HepG2 (cell line): ENCODE data around the gene ANKRD13D. TPM values are rescaled to one million over a fixed set of nuclear protein-coding genes. Genes with fewer than 3 reads are reported as not detected.

Experiments used
- BORCS8-MEF2B ChIP-seq: sonication (generic); formaldehyde crosslinking; IDR thresholded peaks from 2 replicates; pipeline ENCODE4 v1.8.0; 2022; ENCODE audit warnings: mild to moderate bottlenecking, missing genetic modification reagents
- FIP1L1 ChIP-seq: fragments of 200-400 bp; formaldehyde crosslinking; IDR thresholded peaks from 2 replicates; pipeline ENCODE4 v1.6.1; 2018; ENCODE audit warnings: low read depth, mild to moderate bottlenecking, low read length, moderate library complexity, borderline replicate concordance; ENCODE audit not compliant: insufficient read depth
- FOXM1 ChIP-seq: sonication (generic); formaldehyde crosslinking; IDR thresholded peaks from 2 replicates; pipeline ENCODE4 v1.5.0; 2020; ENCODE audit warnings: missing genetic modification reagents
- GTF3A ChIP-seq: sonication (generic); formaldehyde crosslinking; conservative IDR thresholded peaks from 2 replicates; pipeline ENCODE4 v1.4.0; 2020; ENCODE audit warnings: mild to moderate bottlenecking, missing genetic modification reagents
- JUND ChIP-seq: sonication (generic); formaldehyde crosslinking; IDR thresholded peaks from 2 replicates; pipeline ENCODE4 v1.8.0; 2022; ENCODE audit warnings: mild to moderate bottlenecking, missing genetic modification reagents
- MATR3 ChIP-seq: sonication (generic); formaldehyde crosslinking; IDR thresholded peaks from 2 replicates; pipeline ENCODE4 v1.4.0; 2020; ENCODE audit warnings: missing genetic modification reagents
- RFX3 ChIP-seq: IDR thresholded peaks from 2 replicates; pipeline ENCODE4 v1.6.1; 2016; ENCODE audit warnings: missing biosample characterization, missing genetic modification reagents
- TOE1 ChIP-seq: sonication (generic); formaldehyde crosslinking; IDR thresholded peaks from 2 replicates; pipeline ENCODE4 v1.4.0; 2020; ENCODE audit warnings: mild to moderate bottlenecking, missing genetic modification reagents
- ZMAT3 ChIP-seq: sonication (generic); formaldehyde crosslinking; conservative IDR thresholded peaks from 2 replicates; pipeline ENCODE4 v1.7.0; 2021; ENCODE audit warnings: missing genetic modification reagents
- ZMYM4 ChIP-seq: sonication (generic); formaldehyde crosslinking; IDR thresholded peaks from 2 replicates; pipeline ENCODE4 v1.8.1; 2023; ENCODE audit warnings: mild to moderate bottlenecking, missing genetic modification reagents
- ZNF124 ChIP-seq: sonication (generic); formaldehyde crosslinking; IDR thresholded peaks from 2 replicates; pipeline ENCODE4 v1.4.0; 2020; ENCODE audit warnings: missing genetic modification reagents
- ZNF30 ChIP-seq: sonication (generic); formaldehyde crosslinking; IDR thresholded peaks from 2 replicates; pipeline ENCODE4 v1.5.0; 2020; ENCODE audit warnings: mild to moderate bottlenecking, missing genetic modification reagents
- ZNF354B ChIP-seq: sonication (generic); formaldehyde crosslinking; IDR thresholded peaks from 2 replicates; pipeline ENCODE4 v1.8.0; 2022; ENCODE audit warnings: mild to moderate bottlenecking, missing genetic modification reagents
- ZNF382 ChIP-seq: sonication (generic); formaldehyde crosslinking; IDR thresholded peaks from 2 replicates; pipeline ENCODE4 v1.5.0; 2020; ENCODE audit warnings: missing genetic modification reagents, mild to moderate bottlenecking, borderline replicate concordance
- ZNF530 ChIP-seq: sonication (generic); formaldehyde crosslinking; IDR thresholded peaks from 2 replicates; pipeline ENCODE4 v1.5.0; 2020; ENCODE audit warnings: low read depth, mild to moderate bottlenecking, missing genetic modification reagents
- ZNF772 ChIP-seq: sonication (generic); formaldehyde crosslinking; IDR thresholded peaks from 2 replicates; pipeline ENCODE4 v1.5.0; 2020; ENCODE audit warnings: mild to moderate bottlenecking, missing genetic modification reagents
- ZNF792 ChIP-seq: IDR thresholded peaks from 2 replicates; pipeline ENCODE4 v1.6.1; 2016
- ZSCAN20 ChIP-seq: sonication (generic); formaldehyde crosslinking; IDR thresholded peaks from 2 replicates; pipeline ENCODE4 v1.4.0; 2020; ENCODE audit warnings: missing genetic modification reagents, mild to moderate bottlenecking, borderline replicate concordance
- polyA plus RNA-seq, 8 experiments: library from polyadenylated mRNA; depleted of rRNA in 3 of 8; stranded (reverse) in 7 of 8; unstranded in 1 of 8; fragments of >200 nt; fragmentation: Illumina TruSeq in 4 of 8; extraction: Trizol in 4 of 8; gene quantifications; 2 replicates each; pipeline versions ENCODE4 v1.2.1 to v1.2.3, GENCODE V29; 2011 to 2016; ENCODE audit warnings: low read depth in 4 of 8, missing spikeins in 1 of 8, mixed read lengths in 1 of 8; ENCODE audit not compliant: insufficient read depth in 1 of 8
- total RNA-seq, 5 experiments: library from RNA; depleted of rRNA; stranded (reverse); fragments of >200 nt; fragmentation: Illumina TruSeq; extraction: Trizol; gene quantifications; 2 replicates each; pipeline ENCODE4 v1.2.3, GENCODE V29; 2016; ENCODE audit warnings: low read depth in 1 of 5
- TF ChIP-seq, protein P1 (sequence below): sonication (generic); formaldehyde crosslinking; conservative IDR thresholded peaks from 2 replicates; pipeline ENCODE4 v1.4.0; 2020; ENCODE audit warnings: mild to moderate bottlenecking, missing genetic modification reagents, moderate library complexity
- TF ChIP-seq, protein P2 (sequence below): sonication (generic); formaldehyde crosslinking; IDR thresholded peaks from 2 replicates; pipeline ENCODE4 v1.8.0; 2023; ENCODE audit warnings: mild to moderate bottlenecking, missing genetic modification reagents
- TF ChIP-seq, protein P3 (sequence below): sonication (generic); formaldehyde crosslinking; IDR thresholded peaks from 2 replicates; pipeline ENCODE4 v1.8.1; 2023; ENCODE audit warnings: missing genetic modification reagents, mild to moderate bottlenecking, borderline replicate concordance
- TF ChIP-seq, protein P4 (sequence below): IDR thresholded peaks from 2 replicates; pipeline ENCODE4 v1.6.1; 2016; ENCODE audit warnings: control low read depth
- TF ChIP-seq, protein P5 (sequence below): sonication (generic); formaldehyde crosslinking; conservative IDR thresholded peaks from 2 replicates; pipeline ENCODE4 v1.8.0; 2022; ENCODE audit warnings: mild to moderate bottlenecking, moderate library complexity, missing genetic modification reagents

ANKRD13D gene
- total and polyA plus RNA-seq, 2 of the 13 experiments (the other 11 are each of a cell fraction or from before 2014, with no cell fraction given), result 18.6 to 27.3 TPM

DNA sequence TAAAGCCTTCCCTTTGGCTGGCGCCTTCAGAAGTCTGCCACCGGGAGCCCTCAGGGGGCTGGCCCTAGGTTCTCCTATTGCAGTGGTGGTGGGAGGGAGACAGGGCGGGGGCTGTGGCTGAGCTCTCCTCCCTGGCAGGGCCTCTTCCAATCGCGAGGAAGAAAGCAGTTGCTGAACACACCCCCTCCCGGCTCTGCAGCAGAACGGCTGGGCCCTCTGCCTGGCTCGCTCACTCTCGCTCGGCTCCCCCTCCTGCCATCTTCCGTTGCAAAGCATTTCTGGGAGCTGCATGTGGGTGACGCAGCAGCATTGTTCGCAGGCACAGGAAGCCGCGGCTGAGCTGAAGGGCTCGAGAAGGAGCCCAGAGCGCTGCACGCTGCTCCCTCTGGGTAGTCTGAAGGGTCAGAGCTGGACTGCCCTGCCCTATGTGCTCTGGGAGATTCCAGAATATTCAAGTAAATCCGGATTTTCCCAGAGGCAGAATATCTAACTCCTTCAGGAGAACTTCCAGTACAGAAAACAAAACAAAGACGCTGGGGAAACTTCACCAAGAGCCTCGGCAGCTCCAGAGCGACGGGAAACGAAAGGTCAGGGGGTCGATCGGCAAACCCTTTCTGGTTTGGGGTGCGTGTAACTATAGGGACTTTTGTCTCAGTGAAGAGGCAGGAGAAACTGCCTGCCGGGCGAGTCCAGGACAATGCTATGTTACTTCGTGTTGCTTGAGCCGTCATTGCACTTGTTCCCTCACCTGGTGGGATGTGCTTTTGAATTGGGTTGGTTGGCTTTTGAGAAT, 49.1 kb upstream of the ANKRD13D start (continued):
- TF ChIP-seq, protein P1, sequence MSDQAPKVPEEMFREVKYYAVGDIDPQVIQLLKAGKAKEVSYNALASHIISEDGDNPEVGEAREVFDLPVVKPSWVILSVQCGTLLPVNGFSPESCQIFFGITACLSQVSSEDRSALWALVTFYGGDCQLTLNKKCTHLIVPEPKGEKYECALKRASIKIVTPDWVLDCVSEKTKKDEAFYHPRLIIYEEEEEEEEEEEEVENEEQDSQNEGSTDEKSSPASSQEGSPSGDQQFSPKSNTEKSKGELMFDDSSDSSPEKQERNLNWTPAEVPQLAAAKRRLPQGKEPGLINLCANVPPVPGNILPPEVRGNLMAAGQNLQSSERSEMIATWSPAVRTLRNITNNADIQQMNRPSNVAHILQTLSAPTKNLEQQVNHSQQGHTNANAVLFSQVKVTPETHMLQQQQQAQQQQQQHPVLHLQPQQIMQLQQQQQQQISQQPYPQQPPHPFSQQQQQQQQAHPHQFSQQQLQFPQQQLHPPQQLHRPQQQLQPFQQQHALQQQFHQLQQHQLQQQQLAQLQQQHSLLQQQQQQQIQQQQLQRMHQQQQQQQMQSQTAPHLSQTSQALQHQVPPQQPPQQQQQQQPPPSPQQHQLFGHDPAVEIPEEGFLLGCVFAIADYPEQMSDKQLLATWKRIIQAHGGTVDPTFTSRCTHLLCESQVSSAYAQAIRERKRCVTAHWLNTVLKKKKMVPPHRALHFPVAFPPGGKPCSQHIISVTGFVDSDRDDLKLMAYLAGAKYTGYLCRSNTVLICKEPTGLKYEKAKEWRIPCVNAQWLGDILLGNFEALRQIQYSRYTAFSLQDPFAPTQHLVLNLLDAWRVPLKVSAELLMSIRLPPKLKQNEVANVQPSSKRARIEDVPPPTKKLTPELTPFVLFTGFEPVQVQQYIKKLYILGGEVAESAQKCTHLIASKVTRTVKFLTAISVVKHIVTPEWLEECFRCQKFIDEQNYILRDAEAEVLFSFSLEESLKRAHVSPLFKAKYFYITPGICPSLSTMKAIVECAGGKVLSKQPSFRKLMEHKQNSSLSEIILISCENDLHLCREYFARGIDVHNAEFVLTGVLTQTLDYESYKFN (CRISPR knock-in tag), result peak; percentile 28
- TF ChIP-seq ZNF772 (CRISPR knock-in tag) (peak; percentile 90; the same call in 1 of the 2 replicates), ZNF530 (CRISPR knock-in tag) (no peak), ZMYM4 (CRISPR knock-in tag) (peak; percentile 83), ZNF30 (CRISPR knock-in tag) (no peak), ZMAT3 (peak; percentile 89; the same call in 1 of the 2 replicates), MATR3 (no peak), ZNF354B (CRISPR knock-in tag) (no peak), GTF3A (CRISPR knock-in tag) (no peak), JUND (CRISPR knock-in tag) (no peak), TOE1 (CRISPR knock-in tag) (0 out of 2 replicates have a peak, but pooled peaks have one; percentile 41), ZNF382 (no peak), RFX3 (CRISPR knock-in tag) (no peak), ZNF792 (CRISPR knock-in tag) (peak; percentile 96), ZSCAN20 (no peak), FIP1L1 (no peak), BORCS8-MEF2B (peak; percentile 28; the same call in 1 of the 2 replicates), ZNF124 (CRISPR knock-in tag) (peak; percentile 88; the same call in 1 of the 2 replicates), FOXM1 (CRISPR knock-in tag) (no peak)
- TF ChIP-seq, protein P2, sequence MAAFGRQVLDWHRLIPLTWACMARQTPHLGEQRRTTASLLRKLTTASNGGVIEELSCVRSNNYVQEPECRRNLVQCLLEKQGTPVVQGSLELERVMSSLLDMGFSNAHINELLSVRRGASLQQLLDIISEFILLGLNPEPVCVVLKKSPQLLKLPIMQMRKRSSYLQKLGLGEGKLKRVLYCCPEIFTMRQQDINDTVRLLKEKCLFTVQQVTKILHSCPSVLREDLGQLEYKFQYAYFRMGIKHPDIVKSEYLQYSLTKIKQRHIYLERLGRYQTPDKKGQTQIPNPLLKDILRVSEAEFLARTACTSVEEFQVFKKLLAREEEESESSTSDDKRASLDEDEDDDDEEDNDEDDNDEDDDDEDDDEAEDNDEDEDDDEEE (CRISPR knock-in tag), result no peak
- TF ChIP-seq, protein P3, sequence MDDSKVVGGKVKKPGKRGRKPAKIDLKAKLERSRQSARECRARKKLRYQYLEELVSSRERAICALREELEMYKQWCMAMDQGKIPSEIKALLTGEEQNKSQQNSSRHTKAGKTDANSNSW (CRISPR knock-in tag), result no peak; the same call in 1 of the 2 replicates
- TF ChIP-seq, protein P4, sequence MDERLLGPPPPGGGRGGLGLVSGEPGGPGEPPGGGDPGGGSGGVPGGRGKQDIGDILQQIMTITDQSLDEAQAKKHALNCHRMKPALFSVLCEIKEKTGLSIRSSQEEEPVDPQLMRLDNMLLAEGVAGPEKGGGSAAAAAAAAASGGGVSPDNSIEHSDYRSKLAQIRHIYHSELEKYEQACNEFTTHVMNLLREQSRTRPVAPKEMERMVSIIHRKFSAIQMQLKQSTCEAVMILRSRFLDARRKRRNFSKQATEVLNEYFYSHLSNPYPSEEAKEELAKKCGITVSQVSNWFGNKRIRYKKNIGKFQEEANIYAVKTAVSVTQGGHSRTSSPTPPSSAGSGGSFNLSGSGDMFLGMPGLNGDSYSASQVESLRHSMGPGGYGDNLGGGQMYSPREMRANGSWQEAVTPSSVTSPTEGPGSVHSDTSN, result no peak
- TF ChIP-seq, protein P5, sequence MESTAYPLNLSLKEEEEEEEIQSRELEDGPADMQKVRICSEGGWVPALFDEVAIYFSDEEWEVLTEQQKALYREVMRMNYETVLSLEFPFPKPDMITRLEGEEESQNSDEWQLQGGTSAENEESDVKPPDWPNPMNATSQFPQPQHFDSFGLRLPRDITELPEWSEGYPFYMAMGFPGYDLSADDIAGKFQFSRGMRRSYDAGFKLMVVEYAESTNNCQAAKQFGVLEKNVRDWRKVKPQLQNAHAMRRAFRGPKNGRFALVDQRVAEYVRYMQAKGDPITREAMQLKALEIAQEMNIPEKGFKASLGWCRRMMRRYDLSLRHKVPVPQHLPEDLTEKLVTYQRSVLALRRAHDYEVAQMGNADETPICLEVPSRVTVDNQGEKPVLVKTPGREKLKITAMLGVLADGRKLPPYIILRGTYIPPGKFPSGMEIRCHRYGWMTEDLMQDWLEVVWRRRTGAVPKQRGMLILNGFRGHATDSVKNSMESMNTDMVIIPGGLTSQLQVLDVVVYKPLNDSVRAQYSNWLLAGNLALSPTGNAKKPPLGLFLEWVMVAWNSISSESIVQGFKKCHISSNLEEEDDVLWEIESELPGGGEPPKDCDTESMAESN (CRISPR knock-in tag), result no peak
